ENCODE measurements around the gene IFT25. TPM values are rescaled to one million over a fixed set of nuclear protein-coding genes. Genes with fewer than 3 reads are reported as not detected.

Gene IFT25
- total RNA-seq, 6 experiments from 2014 or later: 11.7 to 19.3 (median 12.9) TPM

DNA sequence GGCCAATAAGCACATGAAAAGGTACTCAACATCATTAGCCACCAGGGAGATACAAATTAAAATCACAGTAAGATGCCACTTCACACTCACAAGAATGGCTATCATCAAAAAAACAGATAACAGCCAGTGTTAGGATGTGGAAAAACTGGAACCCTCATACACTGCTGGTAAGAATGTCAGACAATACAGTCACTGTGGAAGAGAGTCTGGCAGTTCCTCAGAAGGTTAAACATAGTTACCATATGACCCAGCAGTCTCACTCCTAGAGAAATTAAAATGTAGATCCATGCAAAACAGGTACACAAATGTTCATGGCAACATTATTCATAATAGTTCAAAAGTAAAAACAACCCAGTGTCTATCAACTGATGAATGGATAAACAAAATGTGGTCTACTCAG, 39.2 kb upstream of the IFT25 start:
- TF ChIP-seq, protein P1, sequence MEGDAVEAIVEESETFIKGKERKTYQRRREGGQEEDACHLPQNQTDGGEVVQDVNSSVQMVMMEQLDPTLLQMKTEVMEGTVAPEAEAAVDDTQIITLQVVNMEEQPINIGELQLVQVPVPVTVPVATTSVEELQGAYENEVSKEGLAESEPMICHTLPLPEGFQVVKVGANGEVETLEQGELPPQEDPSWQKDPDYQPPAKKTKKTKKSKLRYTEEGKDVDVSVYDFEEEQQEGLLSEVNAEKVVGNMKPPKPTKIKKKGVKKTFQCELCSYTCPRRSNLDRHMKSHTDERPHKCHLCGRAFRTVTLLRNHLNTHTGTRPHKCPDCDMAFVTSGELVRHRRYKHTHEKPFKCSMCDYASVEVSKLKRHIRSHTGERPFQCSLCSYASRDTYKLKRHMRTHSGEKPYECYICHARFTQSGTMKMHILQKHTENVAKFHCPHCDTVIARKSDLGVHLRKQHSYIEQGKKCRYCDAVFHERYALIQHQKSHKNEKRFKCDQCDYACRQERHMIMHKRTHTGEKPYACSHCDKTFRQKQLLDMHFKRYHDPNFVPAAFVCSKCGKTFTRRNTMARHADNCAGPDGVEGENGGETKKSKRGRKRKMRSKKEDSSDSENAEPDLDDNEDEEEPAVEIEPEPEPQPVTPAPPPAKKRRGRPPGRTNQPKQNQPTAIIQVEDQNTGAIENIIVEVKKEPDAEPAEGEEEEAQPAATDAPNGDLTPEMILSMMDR (IDR thresholded peaks at IDR 0.05): no peak
- no peak for TF ChIP-seq POLR2A (IDR thresholded peaks at IDR 0.05)
- Histone ChIP-seq H3K4me1 (peaks cover 0 to 19% (median 8%) of the 10 kb centered on the region in 4 donors), H3K27me3 (no peaks in the 10 kb centered on the region), H3K9me3 (no peaks in the 10 kb centered on the region), H3K27ac (no peak overlapping the region), H3K36me3 (no peaks in the 10 kb centered on the region), H3K4me3 (no peak overlapping the region)
- intact Hi-C loops (cut with DNase I): no loop called here
- ATAC-seq (no peak), DNase-seq (no peak)

DNA sequence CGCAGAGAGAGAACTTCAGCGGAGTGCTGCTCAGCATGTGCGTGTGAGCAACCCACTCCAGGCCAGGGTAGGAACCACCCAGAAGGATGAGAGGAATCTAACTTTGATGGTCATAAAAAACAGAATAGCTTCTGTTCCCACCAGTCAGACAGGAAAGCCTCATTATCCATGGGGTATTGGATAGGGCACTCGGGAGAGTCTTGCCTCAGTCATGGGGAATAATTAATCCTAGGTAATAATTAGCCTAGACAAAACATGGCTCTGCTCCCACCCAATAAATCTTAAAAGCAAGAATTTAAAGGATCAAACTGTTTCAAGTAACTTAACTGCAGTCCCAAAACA, 37.2 kb upstream of the IFT25 start:
- Histone ChIP-seq H3K4me1 (peaks cover 0 to 19% (median 8%) of the 10 kb centered on the region in 4 donors), H3K9me3 (no peaks in the 10 kb centered on the region), H3K27ac (peak overlapping the region; percentile 68 to 93 (median 74)), H3K27me3 (no peaks in the 10 kb centered on the region), H3K36me3 (no peaks in the 10 kb centered on the region), H3K4me3 (peak overlapping the region; percentile 14 to 60 (median 52))
- ATAC-seq: peak; percentile 73 to 84 (median 82)
- intact Hi-C loops (cut with DNase I): no loop called here
- no peak for DNase-seq
- 15% methylated on average over 4 of the region's 4 CpGs for WGBS (ENCODE audit: insufficient coverage, low coverage, low lambda C conversion rate, missing lambda C conversion rate)
- TF ChIP-seq, protein P1 (IDR thresholded peaks at IDR 0.05): no peak
- TF ChIP-seq POLR2A (IDR thresholded peaks at IDR 0.05): peak; percentile 24

DNA sequence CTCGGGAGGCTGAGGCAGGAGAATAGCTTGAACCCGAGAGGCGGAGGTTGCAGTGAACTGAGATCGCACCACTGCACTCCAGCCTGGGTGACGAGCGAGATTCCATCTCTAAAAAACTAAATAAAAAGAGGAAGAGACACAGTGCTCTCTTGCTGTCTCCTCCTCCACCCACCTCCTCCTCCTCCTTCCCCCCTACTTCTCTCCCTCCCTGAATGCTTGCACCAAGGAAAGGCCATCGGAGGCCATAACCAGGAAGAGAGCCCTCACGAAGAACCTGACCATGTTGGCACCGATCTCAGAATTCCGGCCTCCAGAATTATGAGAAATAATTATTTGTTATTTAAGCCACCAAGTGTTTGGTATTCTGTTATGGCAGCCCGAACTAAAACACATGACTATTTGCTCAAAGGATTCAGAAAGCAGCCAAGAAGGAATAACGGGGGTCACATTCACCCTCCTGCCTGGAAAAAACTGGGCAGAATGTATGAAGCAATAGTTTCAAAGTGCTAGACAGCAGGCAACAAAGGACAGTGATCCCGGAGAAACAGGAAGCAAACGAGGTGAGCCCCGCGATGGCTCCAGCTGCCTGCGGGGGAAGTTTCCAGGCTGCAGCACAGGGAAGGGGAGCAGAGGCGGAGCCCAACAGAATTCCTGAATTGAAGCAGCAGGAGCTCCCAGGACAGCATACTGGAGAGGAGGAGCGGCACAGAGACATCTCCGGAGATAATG, 36.7 kb upstream of the IFT25 start:
- Histone ChIP-seq H3K9me3 (no peaks in the 10 kb centered on the region), H3K4me1 (peaks cover 0 to 19% (median 8%) of the 10 kb centered on the region in 4 donors), H3K27me3 (no peaks in the 10 kb centered on the region), H3K27ac (peak overlapping the region; percentile 68 to 93 (median 74)), H3K36me3 (no peaks in the 10 kb centered on the region), H3K4me3 (peak overlapping the region; percentile 14 to 60 (median 52))
- intact Hi-C loops (cut with DNase I): no loop called here
- ATAC-seq (peak; percentile 87 to 91 (median 89)), DNase-seq (peak; percentile 67 to 72 (median 70))
- WGBS (ENCODE audit: insufficient coverage, low coverage, low lambda C conversion rate, missing lambda C conversion rate): 6% methylated on average over 12 of the region's 20 CpGs
- TF ChIP-seq, protein P1 (IDR thresholded peaks at IDR 0.05): no peak
- peak; percentile 76 for TF ChIP-seq POLR2A (IDR thresholded peaks at IDR 0.05)

GRCh38 chr1:53981220-53981619, 35.7 kb upstream of the IFT25 start:
- TF ChIP-seq, protein P1 (IDR thresholded peaks at IDR 0.05): no peak
- no peak for TF ChIP-seq POLR2A (IDR thresholded peaks at IDR 0.05)
- DNase-seq (peak in 1 of 3 donors; percentile 29), ATAC-seq (peak; percentile 6 to 70 (median 34))
- WGBS (ENCODE audit: insufficient coverage, low coverage, low lambda C conversion rate, missing lambda C conversion rate): 60% methylated on average over 3 of the region's 6 CpGs
- Histone ChIP-seq H3K4me1 (peaks cover 0 to 19% (median 8%) of the 10 kb centered on the region in 4 donors), H3K9me3 (no peaks in the 10 kb centered on the region), H3K27me3 (no peaks in the 10 kb centered on the region), H3K4me3 (no peak overlapping the region), H3K27ac (peak overlapping the region in 1 of 3 donors; percentile 93), H3K36me3 (no peaks in the 10 kb centered on the region)
- intact Hi-C loops (cut with DNase I): no loop called here
